Astrocyte of the spinal cord (primary cell): ENCODE data around the gene TUBA1C.
"Not testable (repeated sequence)": the region's sequence is repeated elsewhere in the genome, so short reads cannot be mapped to it uniquely, and the experiment has no call there.

Experiments used
- DNase-seq: peaks from one replicate; pipeline ENCODE4 v3.0.0; 2011; ENCODE audit warnings: low read depth, low spot score
- H3K4me3 ChIP-seq: 2 replicates; pipeline ENCODE4 v1.5.1; 2011; ENCODE audit warnings: low read depth, mild to moderate bottlenecking, low read length, moderate library complexity
- in situ Hi-C: cut with HindIII; loops from 2 replicates; pipeline ENCODE4 v1.10.0; 2017; ENCODE audit warnings: low sequenced_read_pairs
- TF ChIP-seq, protein P1 (sequence below): IDR thresholded peaks from 2 replicates; pipeline ENCODE4 v1.5.1; 2012; ENCODE audit warnings: low read depth, mild to moderate bottlenecking, low read length, inconsistent platforms

Gene TUBA1C

DNA sequence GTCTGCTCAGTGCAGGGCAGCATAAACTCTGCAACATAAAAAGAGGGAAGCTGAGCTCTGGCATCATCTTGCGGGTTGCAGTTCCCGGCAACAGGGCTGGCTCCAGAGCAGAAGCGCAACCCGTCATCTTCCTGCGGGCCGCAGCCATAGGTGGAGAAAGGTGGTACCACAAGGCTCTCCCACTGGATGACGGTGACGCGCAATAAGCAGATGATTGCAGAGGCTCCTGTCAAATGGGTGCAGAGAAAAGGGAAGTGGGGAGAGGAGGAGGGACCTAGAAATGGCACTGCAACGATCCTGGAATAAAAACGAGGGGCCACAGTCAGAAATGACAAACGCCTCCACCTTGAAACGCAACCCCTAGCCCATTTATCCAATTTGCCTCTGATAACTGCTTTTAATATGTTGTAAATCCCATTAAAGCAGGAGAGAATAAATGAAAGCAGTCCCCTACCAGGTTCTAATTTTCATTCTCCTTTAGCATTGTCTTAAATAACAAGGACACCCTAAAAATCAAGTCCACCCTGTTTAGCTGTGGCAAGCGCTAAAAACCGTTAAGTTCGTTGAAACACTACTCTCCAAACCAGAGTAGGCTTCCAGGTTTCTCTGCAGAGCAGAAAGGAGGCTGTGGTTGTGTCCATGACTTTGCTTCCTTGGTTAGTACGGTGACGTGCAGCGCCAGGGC lies 30.9 kb upstream of the TUBA1C start:
- in situ Hi-C loops, result no loop called here
- DNase-seq, result peak; percentile 59
- H3K4me3 ChIP-seq, result no peak overlapping the region
- TF ChIP-seq, protein P1, sequence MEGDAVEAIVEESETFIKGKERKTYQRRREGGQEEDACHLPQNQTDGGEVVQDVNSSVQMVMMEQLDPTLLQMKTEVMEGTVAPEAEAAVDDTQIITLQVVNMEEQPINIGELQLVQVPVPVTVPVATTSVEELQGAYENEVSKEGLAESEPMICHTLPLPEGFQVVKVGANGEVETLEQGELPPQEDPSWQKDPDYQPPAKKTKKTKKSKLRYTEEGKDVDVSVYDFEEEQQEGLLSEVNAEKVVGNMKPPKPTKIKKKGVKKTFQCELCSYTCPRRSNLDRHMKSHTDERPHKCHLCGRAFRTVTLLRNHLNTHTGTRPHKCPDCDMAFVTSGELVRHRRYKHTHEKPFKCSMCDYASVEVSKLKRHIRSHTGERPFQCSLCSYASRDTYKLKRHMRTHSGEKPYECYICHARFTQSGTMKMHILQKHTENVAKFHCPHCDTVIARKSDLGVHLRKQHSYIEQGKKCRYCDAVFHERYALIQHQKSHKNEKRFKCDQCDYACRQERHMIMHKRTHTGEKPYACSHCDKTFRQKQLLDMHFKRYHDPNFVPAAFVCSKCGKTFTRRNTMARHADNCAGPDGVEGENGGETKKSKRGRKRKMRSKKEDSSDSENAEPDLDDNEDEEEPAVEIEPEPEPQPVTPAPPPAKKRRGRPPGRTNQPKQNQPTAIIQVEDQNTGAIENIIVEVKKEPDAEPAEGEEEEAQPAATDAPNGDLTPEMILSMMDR, result no peak

DNA sequence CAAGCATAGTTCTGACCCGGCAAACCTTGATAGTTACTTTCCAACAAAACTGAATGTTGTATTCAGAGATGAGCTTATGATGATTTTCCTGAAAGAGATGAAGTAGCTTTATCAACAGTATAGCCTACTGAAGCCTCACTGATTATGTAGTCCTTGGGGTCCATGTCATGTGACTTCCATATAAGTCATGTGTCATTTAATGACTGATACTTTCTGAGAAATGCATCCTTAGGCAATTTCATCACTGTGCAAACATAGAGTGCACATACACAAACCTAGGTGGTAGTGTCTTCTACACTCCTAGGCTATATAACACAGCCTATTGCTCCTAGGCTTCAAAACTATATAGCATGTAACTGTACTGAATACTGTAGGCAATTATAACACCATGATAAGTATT lies 28.5 kb upstream of the TUBA1C start:
- in situ Hi-C loops, result no loop called here
- no peak for DNase-seq
- H3K4me3 ChIP-seq, result no peak overlapping the region
- TF ChIP-seq, protein P1, result no peak

DNA sequence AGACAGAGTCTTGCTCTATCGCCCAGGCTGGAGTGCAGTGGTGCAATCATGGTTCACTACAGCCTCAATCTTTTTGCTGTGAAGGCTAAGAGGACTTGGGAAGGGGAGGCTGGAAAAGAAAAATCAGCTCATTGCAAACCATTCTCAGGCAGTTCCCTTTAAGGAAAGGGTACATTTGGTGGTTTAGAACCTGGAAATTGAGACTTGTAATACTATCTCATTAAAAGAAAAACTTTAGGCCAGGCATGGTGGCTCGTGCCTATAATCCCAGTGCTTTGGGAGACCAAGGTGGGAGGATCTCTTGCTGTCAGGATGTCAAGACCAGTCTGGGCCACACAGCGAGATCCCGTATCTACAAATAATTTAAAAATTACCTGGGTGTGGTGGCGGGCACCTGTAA lies 21.3 kb upstream of the TUBA1C start:
- in situ Hi-C loops, result no loop called here
- TF ChIP-seq, protein P1, result no peak
- H3K4me3 ChIP-seq, result no peak overlapping the region
- DNase-seq, result no peak

DNA sequence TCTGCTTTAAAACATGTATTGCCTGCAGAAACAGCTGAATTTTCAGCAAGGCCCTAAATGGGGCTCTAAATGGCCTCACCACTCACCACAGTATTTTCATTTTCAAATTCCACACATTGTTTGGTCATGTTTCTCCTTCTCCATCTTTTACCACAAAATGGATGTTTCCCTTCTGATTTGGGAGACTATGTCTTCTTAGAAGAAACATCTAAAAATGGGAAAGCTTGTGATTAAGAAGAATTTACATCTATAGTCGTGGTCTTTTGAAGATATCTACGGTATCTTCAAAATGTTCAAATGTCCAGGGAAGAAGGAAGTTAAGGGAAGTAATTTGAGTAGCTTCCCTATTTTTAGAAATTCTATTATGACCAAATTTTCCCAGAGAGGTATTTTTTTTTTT lies 20.7 kb upstream of the TUBA1C start:
- no peak overlapping the region for H3K4me3 ChIP-seq
- in situ Hi-C loops, result no loop called here
- DNase-seq, result peak; percentile 85
- TF ChIP-seq, protein P1, result no peak

DNA sequence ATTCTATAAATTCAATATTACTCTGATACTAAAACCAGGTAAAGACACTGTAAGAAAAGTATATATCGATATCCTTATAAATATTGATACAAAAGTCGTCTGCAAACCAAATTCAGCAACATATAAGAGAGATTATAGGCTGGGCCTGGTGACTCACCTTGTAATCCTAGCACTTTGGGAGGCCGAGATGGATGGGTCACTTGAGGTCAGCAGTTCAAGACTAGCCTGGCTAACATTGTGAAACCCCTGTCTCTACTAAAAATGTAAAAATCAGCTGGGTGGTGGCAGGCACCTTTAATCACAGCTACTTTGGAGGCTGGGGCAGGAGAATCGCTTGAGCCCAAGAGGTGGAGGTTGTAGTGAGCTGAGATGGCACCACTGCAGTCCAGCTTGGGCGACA lies 13.5 kb upstream of the TUBA1C start:
- no peak overlapping the region for H3K4me3 ChIP-seq
- DNase-seq, result no peak
- in situ Hi-C loops, result no loop called here
- TF ChIP-seq, protein P1, result no peak

DNA sequence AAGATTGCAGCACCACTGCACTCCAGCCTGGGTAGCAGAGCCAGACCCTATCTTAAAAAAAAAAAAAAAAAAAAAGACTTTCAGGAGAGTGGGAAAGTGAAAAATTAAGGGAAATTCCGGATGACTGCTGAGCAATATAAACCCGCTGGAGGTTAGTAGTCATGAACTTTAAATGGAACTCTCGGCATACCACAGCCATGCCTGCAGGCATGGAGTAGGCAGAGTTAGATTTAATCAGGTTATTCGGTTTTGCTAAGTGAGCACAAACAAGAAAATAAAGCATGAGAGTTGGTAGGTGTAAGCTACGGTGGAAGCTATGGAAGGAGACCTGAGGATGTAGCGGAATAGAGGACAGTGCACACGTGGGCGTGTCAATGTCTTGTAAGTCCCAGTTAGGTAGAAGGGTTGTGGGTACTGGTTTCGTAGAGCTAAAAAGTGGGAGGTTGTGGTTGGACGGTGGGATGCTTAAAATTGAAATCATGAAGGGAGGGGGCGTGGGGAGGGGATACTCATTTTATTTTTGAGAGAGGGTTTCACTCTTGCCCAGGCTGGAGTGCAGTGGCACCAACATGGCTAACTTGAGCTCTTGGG lies 11.8 kb upstream of the TUBA1C start:
- in situ Hi-C loops, result no loop called here

DNA sequence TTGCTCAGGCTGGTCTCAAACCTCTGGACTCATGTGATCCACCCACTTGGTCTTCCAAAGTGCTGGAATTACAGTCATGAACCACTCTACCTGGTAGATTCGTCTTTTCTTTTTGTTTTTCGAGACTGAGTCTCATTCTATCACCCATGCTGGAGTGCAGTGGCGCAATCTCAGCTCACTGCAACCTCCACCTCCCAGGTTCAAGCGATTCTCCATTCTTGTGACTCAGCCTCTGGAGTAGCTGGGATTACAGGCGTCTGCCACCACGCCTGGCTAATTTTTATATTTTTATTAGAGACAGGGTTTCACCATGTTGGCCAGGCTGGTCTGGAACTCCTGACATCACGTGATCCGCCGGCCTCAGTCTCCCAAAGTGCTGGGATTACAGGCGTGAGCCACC lies 9.4 kb upstream of the TUBA1C start:
- H3K4me3 ChIP-seq, DNase-seq, in situ Hi-C loops: not testable (repeated sequence)

More for the DNA sequence above, 11.8 kb upstream of the TUBA1C start:
- H3K4me3 ChIP-seq, result no peak overlapping the region
- TF ChIP-seq, protein P1, result no peak
- peak; percentile 30 for DNase-seq
